Neural crest cell (in vitro differentiated cells): Measurements from ENCODE around the gene ELMOD3. TPM values are rescaled to one million over a fixed set of nuclear protein-coding genes. Genes with fewer than 3 reads are reported as not detected.

Experiments
- DNase-seq: peaks from one replicate; pipeline ENCODE4 v3.0.0; 2021; ENCODE audit warnings: low read depth, mixed read lengths, low spot score
- H3K27ac Mint-ChIP-seq: one replicate; pipeline ENCODE4 v1.8.0; 2021; ENCODE audit warnings: mild to moderate bottlenecking, mixed read lengths; ENCODE audit not compliant: unreplicated experiment
- H3K27me3 Mint-ChIP-seq: 2 replicates; pipeline ENCODE4 v1.8.0; 2021; ENCODE audit warnings: low read depth, mild to moderate bottlenecking, mixed read lengths
- H3K36me3 Mint-ChIP-seq: 2 replicates; pipeline ENCODE4 v1.8.0; 2021; ENCODE audit warnings: low read depth, mild to moderate bottlenecking, mixed read lengths
- H3K4me1 Mint-ChIP-seq: 2 replicates; pipeline ENCODE4 v1.8.0; 2021; ENCODE audit warnings: mixed read lengths
- H3K4me3 Mint-ChIP-seq: one replicate; pipeline ENCODE4 v1.8.0; 2021; ENCODE audit warnings: mild to moderate bottlenecking, mixed read lengths
- H3K9me3 Mint-ChIP-seq: 2 replicates; pipeline ENCODE4 v1.8.0; 2021; ENCODE audit warnings: mixed read lengths
- total RNA-seq: library from RNA; stranded (reverse); gene quantifications from 2 replicates; pipeline ENCODE4 v1.2.1, GENCODE V29; 2021
- TF ChIP-seq, protein P1 (sequence below): fragments of 200-600 bp; sonication (generic); conservative IDR thresholded peaks from 2 replicates; pipeline ENCODE4 v1.5.0; 2021; ENCODE audit warnings: antibody characterized with exemption, mild to moderate bottlenecking

Gene ELMOD3
- total RNA-seq, 1 donor from 2014 or later = 25.9 TPM

DNA sequence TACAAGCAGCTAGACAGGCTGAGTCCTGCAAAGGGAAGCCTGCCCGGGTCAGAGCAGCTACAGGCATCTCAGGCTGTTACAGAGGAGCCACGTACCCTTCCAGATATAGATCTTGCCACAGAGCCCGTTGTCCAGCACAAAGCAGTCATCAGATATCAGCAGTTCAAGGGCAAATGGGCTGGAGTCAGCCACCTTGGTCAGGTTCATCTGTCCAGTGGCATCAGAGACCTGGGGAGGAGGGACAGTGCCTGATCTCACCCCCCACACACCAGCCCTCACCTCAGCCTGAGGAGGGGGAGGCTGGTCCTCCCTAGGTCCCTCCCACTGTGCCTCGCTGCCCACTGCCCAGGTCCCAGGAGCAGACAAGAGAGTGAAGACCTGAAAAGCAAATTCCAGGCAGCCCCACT, 43.4 kb downstream of the ELMOD3 start:
- no peak overlapping the region for H3K4me3 Mint-ChIP-seq
- H3K9me3 Mint-ChIP-seq = no peaks in the 10 kb centered on the region
- no peaks in the 10 kb centered on the region for H3K27me3 Mint-ChIP-seq
- TF ChIP-seq, protein P1, sequence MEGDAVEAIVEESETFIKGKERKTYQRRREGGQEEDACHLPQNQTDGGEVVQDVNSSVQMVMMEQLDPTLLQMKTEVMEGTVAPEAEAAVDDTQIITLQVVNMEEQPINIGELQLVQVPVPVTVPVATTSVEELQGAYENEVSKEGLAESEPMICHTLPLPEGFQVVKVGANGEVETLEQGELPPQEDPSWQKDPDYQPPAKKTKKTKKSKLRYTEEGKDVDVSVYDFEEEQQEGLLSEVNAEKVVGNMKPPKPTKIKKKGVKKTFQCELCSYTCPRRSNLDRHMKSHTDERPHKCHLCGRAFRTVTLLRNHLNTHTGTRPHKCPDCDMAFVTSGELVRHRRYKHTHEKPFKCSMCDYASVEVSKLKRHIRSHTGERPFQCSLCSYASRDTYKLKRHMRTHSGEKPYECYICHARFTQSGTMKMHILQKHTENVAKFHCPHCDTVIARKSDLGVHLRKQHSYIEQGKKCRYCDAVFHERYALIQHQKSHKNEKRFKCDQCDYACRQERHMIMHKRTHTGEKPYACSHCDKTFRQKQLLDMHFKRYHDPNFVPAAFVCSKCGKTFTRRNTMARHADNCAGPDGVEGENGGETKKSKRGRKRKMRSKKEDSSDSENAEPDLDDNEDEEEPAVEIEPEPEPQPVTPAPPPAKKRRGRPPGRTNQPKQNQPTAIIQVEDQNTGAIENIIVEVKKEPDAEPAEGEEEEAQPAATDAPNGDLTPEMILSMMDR = no peak
- H3K36me3 Mint-ChIP-seq = no peaks in the 10 kb centered on the region
- H3K27ac Mint-ChIP-seq = no peak overlapping the region
- DNase-seq = no peak
- no peaks in the 10 kb centered on the region for H3K4me1 Mint-ChIP-seq

DNA sequence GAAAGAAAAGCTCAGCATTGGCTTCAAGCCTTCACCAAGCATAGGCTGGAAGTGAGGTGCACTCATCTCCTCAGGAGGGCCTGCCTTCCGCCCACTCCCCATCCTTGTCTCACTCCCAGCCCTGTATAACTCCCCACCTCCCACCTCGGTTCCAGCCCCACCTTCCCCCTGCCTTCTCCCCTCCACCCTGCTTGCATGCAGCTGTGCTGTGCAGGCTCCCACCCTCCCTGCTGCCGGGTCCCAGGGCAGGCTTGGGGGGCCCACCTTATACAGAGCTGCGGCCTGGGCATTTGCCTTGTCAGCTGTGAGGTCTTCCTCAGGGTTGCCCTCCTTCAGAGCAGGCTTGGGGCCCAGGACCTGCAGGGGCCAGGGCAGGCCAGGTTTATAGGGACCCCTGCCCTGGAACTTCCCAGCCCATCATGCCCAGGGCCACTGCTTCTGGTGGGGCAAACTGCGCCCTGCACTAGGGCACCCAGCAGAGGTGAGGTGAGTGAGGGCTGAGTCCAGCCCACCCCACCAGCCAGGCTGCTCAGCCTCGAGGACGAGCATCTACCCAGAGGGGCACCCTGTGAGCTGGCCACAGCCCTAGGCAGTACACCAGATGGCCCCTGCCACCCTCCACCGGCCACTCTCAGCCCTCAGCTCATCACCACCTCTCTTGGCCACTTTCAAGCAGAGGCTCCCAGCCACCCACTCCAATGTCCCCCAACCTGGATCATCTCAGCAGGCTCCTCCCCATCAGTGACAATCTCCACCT, 44.0 kb downstream of the ELMOD3 start:
- peak overlapping the region; percentile 94 for H3K27ac Mint-ChIP-seq

DNA sequence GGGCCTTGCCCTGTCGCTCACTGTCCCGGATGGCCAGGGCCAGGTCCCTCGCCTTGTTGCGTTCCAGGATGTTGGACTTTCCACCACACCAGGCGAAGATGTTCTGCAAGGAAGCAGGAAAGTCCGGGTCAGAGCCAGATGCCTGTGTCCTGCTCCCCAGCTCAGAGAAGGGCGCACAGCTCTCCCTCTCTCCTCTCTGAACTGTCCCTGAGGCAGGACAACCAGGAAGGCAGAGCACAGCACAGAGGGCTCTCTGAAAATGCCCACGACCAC, 44.5 kb downstream of the ELMOD3 start:
- H3K27me3 Mint-ChIP-seq = no peaks in the 10 kb centered on the region
- H3K36me3 Mint-ChIP-seq = peaks cover 3% of the 10 kb centered on the region
- TF ChIP-seq, protein P1 = no peak
- peak overlapping the region; percentile 94 for H3K27ac Mint-ChIP-seq
- H3K9me3 Mint-ChIP-seq = peaks cover 2% of the 10 kb centered on the region
- H3K4me1 Mint-ChIP-seq = no peaks in the 10 kb centered on the region
- DNase-seq = no peak
- no peak overlapping the region for H3K4me3 Mint-ChIP-seq

More for the DNA sequence above, 44.0 kb downstream of the ELMOD3 start:
- no peak for DNase-seq
- TF ChIP-seq, protein P1 = no peak
- no peaks in the 10 kb centered on the region for H3K27me3 Mint-ChIP-seq
- no peak overlapping the region for H3K4me3 Mint-ChIP-seq
- no peaks in the 10 kb centered on the region for H3K4me1 Mint-ChIP-seq
- H3K9me3 Mint-ChIP-seq = peaks cover 2% of the 10 kb centered on the region
- peaks cover 3% of the 10 kb centered on the region for H3K36me3 Mint-ChIP-seq

DNA sequence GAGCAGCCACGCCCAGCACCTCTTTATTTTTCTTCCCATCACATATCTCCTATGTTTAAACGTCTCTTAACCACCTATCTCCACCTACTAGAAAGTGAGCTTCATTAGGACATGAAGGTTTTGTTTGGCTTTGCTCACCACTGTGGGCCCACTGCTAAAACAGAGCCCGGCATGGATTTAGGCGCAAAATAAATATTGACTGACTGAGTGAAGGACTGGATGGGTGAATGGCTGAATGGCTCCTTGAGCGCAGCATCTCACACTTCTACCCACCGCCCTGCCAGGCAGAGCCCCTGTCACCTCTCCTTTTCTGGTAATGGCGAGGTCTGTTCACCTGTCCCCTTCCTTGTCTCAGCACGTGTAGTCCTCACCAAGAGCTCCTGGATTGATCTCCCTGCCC, 45.5 kb downstream of the ELMOD3 start:
- Mint-ChIP-seq H3K27me3 (no peaks in the 10 kb centered on the region), H3K4me3 (no peak overlapping the region), H3K9me3 (peaks cover 2% of the 10 kb centered on the region), H3K27ac (no peak overlapping the region), H3K4me1 (no peaks in the 10 kb centered on the region), H3K36me3 (peaks cover 3% of the 10 kb centered on the region)
- DNase-seq = no peak
- TF ChIP-seq, protein P1 = no peak

DNA sequence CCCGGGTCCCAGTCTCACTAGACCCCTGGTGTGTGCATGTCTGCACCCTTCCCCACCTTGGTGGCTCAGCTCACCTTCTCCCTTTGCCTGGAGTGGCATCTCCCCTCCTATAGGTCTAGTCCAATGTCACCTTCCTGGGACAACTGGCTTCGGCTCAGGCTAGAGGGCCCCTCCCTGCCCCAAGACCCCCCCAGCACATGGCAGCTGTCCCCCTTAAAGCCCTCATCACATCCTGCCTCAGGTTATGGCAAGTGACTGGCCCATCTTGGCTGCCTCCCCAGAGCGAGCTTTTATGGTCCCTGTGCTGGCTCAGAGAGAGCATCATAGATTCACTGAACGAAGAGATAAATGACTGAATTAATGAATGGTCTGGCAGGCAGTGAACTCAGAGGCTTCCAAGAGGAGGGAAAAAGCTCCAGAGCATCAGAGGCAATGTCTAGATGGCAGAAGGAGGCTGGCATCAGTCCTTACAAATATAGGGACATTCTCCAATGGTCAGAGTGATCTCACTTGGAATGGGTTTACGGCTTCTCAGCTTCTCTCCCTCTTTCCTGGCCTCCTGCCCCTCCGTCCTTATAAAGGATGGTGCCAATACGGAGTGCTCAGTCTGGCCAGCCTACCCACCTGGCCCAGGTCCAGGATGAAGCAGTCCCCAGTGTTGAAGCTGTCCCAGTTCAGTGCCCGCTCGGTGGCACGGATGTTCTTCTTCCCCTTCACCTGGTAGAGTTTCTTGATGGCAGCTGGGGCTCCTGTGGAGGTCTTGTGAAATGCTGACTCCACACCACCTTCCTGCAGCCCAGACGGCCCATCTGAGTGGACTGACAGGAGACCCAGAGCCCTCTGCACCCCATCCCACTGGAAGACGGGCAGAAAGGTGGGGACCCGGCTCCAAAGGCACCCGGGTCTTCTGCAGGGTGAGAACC, 46.2 kb downstream of the ELMOD3 start:
- DNase-seq = no peak
- Mint-ChIP-seq H3K9me3 (peaks cover 2% of the 10 kb centered on the region), H3K27me3 (no peaks in the 10 kb centered on the region), H3K4me3 (no peak overlapping the region), H3K4me1 (no peaks in the 10 kb centered on the region), H3K36me3 (peaks cover 3% of the 10 kb centered on the region), H3K27ac (no peak overlapping the region)
- TF ChIP-seq, protein P1 = no peak
